Smooth muscle cell of trachea (primary cell): ENCODE measurements around the gene ETDB. TPM values are rescaled to one million over a fixed set of nuclear protein-coding genes. Genes with fewer than 3 reads are reported as not detected.

Experiments
- total RNA-seq: library from RNA; depleted of rRNA; stranded (reverse); fragments of >200 nt; gene quantifications from 2 replicates; pipeline ENCODE4 v1.2.1, GENCODE V29; 2014

The ETDB gene
- total RNA-seq: not detected in 2 replicates

DNA sequence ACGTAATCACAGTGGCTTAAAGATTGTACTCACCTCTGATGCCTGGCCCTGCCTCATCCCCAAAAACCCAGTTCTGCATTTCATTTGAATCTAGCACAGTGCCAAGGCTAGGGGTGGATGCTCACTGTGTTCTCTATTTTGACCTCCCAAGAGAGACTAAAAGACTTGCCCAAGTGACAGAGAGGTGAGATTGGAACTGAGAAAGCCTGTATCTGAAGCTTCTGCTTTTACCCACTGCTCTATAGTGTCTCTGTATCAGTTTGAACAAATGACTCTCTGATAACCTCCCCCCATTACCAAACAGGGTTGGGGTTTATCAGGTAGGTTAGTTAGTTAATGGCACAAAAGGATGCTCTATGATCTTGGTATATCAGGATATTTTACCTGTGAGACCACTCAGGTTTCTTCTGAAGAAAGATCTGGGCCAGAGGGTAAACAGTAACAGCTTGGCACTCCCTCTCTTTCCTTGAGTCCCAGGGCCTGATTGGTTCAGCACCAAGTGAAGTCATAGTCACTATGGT is at the start of gene ETDB:
ETDB (minus strand) TSS at position 471 of the 521 bp plus-strand sequence. CDS start 1,265 bp downstream, outside the sequence.

Other genes starting within 250 kb of the ETDB start
- gene MOSPD1, start 205.3 kb downstream of the ETDB start, total RNA-seq: 48.7 and 57.1 TPM in 2 replicates
- 5.3 and 6.4 TPM in 2 replicates for gene SMIM10, start 129.5 kb downstream of the ETDB start, total RNA-seq
- 7.7 and 9.9 TPM in 2 replicates for gene RTL8B, start 98.0 kb downstream of the ETDB start, total RNA-seq
- gene RTL8C, start 88.2 kb downstream of the ETDB start, total RNA-seq: 52.4 and 102 TPM in 2 replicates
- gene RTL8A, start 68.4 kb downstream of the ETDB start, total RNA-seq: 6.4 and 8.4 TPM in 2 replicates
- gene SMIM10L2B, start 21.8 kb downstream of the ETDB start, total RNA-seq: 1.0 and 2.2 TPM in 2 replicates
- gene CT55, start 50.9 kb upstream of the ETDB start, total RNA-seq: not detected in 2 replicates
- gene ETDA, start 131.5 kb upstream of the ETDB start, total RNA-seq: not detected in 2 replicates
- not detected in 2 replicates for gene ETDC, start 189.0 kb upstream of the ETDB start, total RNA-seq
- 11.9 and 18.3 TPM in 2 replicates for gene ZNF75D, start 223.6 kb upstream of the ETDB start, total RNA-seq
- 9.9 and 14.5 TPM in 2 replicates for gene ZNF449, start 224.3 kb upstream of the ETDB start, total RNA-seq